ENCODE measurements around the gene BHMT2. TPM values are rescaled to one million over a fixed set of nuclear protein-coding genes. Genes with fewer than 3 reads are reported as not detected.

BHMT2 gene
- total RNA-seq, 1 donor from 2014 or later, result 1.0 TPM

GRCh38 chr5:79111387-79111959 lies 41.9 kb downstream of the BHMT2 start, which contains the start of gene BHMT:
Gene BHMT (plus strand): TSS chr5:79111809. CDS start chr5:79111886, 77 bp downstream.
- H3K36me3 ChIP-seq (ENCODE audit: control insufficient read depth in 3 of 3, insufficient read depth in 3 of 3, low read length in 3 of 3), result no peaks in the 10 kb centered on the region
- peaks cover 0 to 3% (median 0%) of the 10 kb centered on the region in 3 donors for H3K4me1 ChIP-seq (ENCODE audit: control insufficient read depth in 3 of 3, insufficient read depth in 3 of 3, low read length in 3 of 3)
- H3K4me3 ChIP-seq (ENCODE audit: low read length in 3 of 3), result no peak within 1 kb of the TSS
- H3K27me3 ChIP-seq (ENCODE audit: control insufficient read depth in 3 of 3, insufficient read depth in 3 of 3, low read length in 3 of 3), result peaks cover 22 to 24% (median 23%) of the 10 kb centered on the region in 3 donors
- no peak within 1 kb of the TSS for H3K27ac ChIP-seq (ENCODE audit: low read depth, low read length)
- no peaks in the 10 kb centered on the region for H3K9me3 ChIP-seq (ENCODE audit: control insufficient read depth in 3 of 3, low read length in 3 of 3)
- H3K9ac ChIP-seq (ENCODE audit: low read depth in 1 of 3, low read length in 3 of 3), result no peak within 1 kb of the TSS

GRCh38 chr5:79111960-79112702 lies 42.6 kb downstream of the BHMT2 start:
- Histone ChIP-seq H3K27me3 (ENCODE audit: control insufficient read depth in 3 of 3, insufficient read depth in 3 of 3, low read length in 3 of 3) (peaks cover 22 to 24% (median 23%) of the 10 kb centered on the region in 3 donors), H3K9ac (ENCODE audit: low read depth in 1 of 3, low read length in 3 of 3) (no peak overlapping the region), H3K9me3 (ENCODE audit: control insufficient read depth in 3 of 3, low read length in 3 of 3) (no peaks in the 10 kb centered on the region), H3K4me1 (ENCODE audit: control insufficient read depth in 3 of 3, insufficient read depth in 3 of 3, low read length in 3 of 3) (peaks cover 0 to 3% (median 0%) of the 10 kb centered on the region in 3 donors), H3K4me3 (ENCODE audit: low read length in 3 of 3) (no peak overlapping the region), H3K27ac (ENCODE audit: low read depth, low read length) (no peak overlapping the region), H3K36me3 (ENCODE audit: control insufficient read depth in 3 of 3, insufficient read depth in 3 of 3, low read length in 3 of 3) (no peaks in the 10 kb centered on the region)

- H3K36me3 ChIP-seq (ENCODE audit: control insufficient read depth in 3 of 3, insufficient read depth in 3 of 3, low read length in 3 of 3), result no peaks in the 10 kb centered on the region
- H3K4me3 ChIP-seq (ENCODE audit: low read length in 3 of 3), result no peak overlapping the region
- H3K4me1 ChIP-seq (ENCODE audit: control insufficient read depth in 3 of 3, insufficient read depth in 3 of 3, low read length in 3 of 3), result peaks cover 0 to under 1% (median 0%) of the 10 kb centered on the region in 3 donors
- H3K9ac ChIP-seq (ENCODE audit: low read depth in 1 of 3, low read length in 3 of 3), result no peak overlapping the region
- H3K27me3 ChIP-seq (ENCODE audit: control insufficient read depth in 3 of 3, insufficient read depth in 3 of 3, low read length in 3 of 3), result peaks cover 22 to 24% (median 23%) of the 10 kb centered on the region in 3 donors
- H3K27ac ChIP-seq (ENCODE audit: low read depth, low read length), result no peak overlapping the region
- no peaks in the 10 kb centered on the region for H3K9me3 ChIP-seq (ENCODE audit: control insufficient read depth in 3 of 3, low read length in 3 of 3)
These were observed 43.1 kb downstream of the BHMT2 start for GRCh38 chr5:79112703-79113058.

- Histone ChIP-seq H3K27me3 (ENCODE audit: control insufficient read depth in 3 of 3, insufficient read depth in 3 of 3, low read length in 3 of 3) (no peaks in the 10 kb centered on the region), H3K36me3 (ENCODE audit: control insufficient read depth in 3 of 3, insufficient read depth in 3 of 3, low read length in 3 of 3) (no peaks in the 10 kb centered on the region), H3K4me1 (ENCODE audit: control insufficient read depth in 3 of 3, insufficient read depth in 3 of 3, low read length in 3 of 3) (no peaks in the 10 kb centered on the region), H3K4me3 (ENCODE audit: low read length in 3 of 3) (no peak overlapping the region), H3K9me3 (ENCODE audit: control insufficient read depth in 3 of 3, low read length in 3 of 3) (no peaks in the 10 kb centered on the region), H3K27ac (ENCODE audit: low read depth, low read length) (no peak overlapping the region), H3K9ac (ENCODE audit: low read depth in 1 of 3, low read length in 3 of 3) (no peak overlapping the region)
These were observed 49.9 kb downstream of the BHMT2 start for GRCh38 chr5:79119486-79119885.

- Histone ChIP-seq H3K36me3 (ENCODE audit: control insufficient read depth in 3 of 3, insufficient read depth in 3 of 3, low read length in 3 of 3) (no peaks in the 10 kb centered on the region), H3K27ac (ENCODE audit: low read depth, low read length) (no peak overlapping the region), H3K27me3 (ENCODE audit: control insufficient read depth in 3 of 3, insufficient read depth in 3 of 3, low read length in 3 of 3) (no peaks in the 10 kb centered on the region), H3K4me3 (ENCODE audit: low read length in 3 of 3) (no peak overlapping the region), H3K9ac (ENCODE audit: low read depth in 1 of 3, low read length in 3 of 3) (no peak overlapping the region), H3K9me3 (ENCODE audit: control insufficient read depth in 3 of 3, low read length in 3 of 3) (no peaks in the 10 kb centered on the region), H3K4me1 (ENCODE audit: control insufficient read depth in 3 of 3, insufficient read depth in 3 of 3, low read length in 3 of 3) (no peaks in the 10 kb centered on the region)
These were observed 50.7 kb downstream of the BHMT2 start for GRCh38 chr5:79120221-79120620.

GRCh38 chr5:79122973-79123372 lies 53.4 kb downstream of the BHMT2 start:
- Histone ChIP-seq H3K27ac (ENCODE audit: low read depth, low read length) (no peak overlapping the region), H3K4me1 (ENCODE audit: control insufficient read depth in 3 of 3, insufficient read depth in 3 of 3, low read length in 3 of 3) (no peaks in the 10 kb centered on the region), H3K4me3 (ENCODE audit: low read length in 3 of 3) (no peak overlapping the region), H3K27me3 (ENCODE audit: control insufficient read depth in 3 of 3, insufficient read depth in 3 of 3, low read length in 3 of 3) (no peaks in the 10 kb centered on the region), H3K9ac (ENCODE audit: low read depth in 1 of 3, low read length in 3 of 3) (no peak overlapping the region), H3K9me3 (ENCODE audit: control insufficient read depth in 3 of 3, low read length in 3 of 3) (no peaks in the 10 kb centered on the region), H3K36me3 (ENCODE audit: control insufficient read depth in 3 of 3, insufficient read depth in 3 of 3, low read length in 3 of 3) (no peaks in the 10 kb centered on the region)

GRCh38 chr5:79124607-79125006 lies 55.0 kb downstream of the BHMT2 start:
- Histone ChIP-seq H3K9ac (ENCODE audit: low read depth in 1 of 3, low read length in 3 of 3) (no peak overlapping the region), H3K27ac (ENCODE audit: low read depth, low read length) (no peak overlapping the region)

GRCh38 chr5:79130781-79131180 lies 61.2 kb downstream of the BHMT2 start:
- Histone ChIP-seq H3K9me3 (ENCODE audit: control insufficient read depth in 3 of 3, low read length in 3 of 3) (no peaks in the 10 kb centered on the region), H3K4me3 (ENCODE audit: low read length in 3 of 3) (no peak overlapping the region), H3K9ac (ENCODE audit: low read depth in 1 of 3, low read length in 3 of 3) (no peak overlapping the region), H3K27ac (ENCODE audit: low read depth, low read length) (no peak overlapping the region), H3K36me3 (ENCODE audit: control insufficient read depth in 3 of 3, insufficient read depth in 3 of 3, low read length in 3 of 3) (no peaks in the 10 kb centered on the region), H3K4me1 (ENCODE audit: control insufficient read depth in 3 of 3, insufficient read depth in 3 of 3, low read length in 3 of 3) (peaks cover 3 to 10% (median 4%) of the 10 kb centered on the region in 3 donors), H3K27me3 (ENCODE audit: control insufficient read depth in 3 of 3, insufficient read depth in 3 of 3, low read length in 3 of 3) (no peaks in the 10 kb centered on the region)

More at GRCh38 chr5:79124607-79125006, 55.0 kb downstream of the BHMT2 start:
- Histone ChIP-seq H3K27me3 (ENCODE audit: control insufficient read depth in 3 of 3, insufficient read depth in 3 of 3, low read length in 3 of 3) (no peaks in the 10 kb centered on the region), H3K9me3 (ENCODE audit: control insufficient read depth in 3 of 3, low read length in 3 of 3) (no peaks in the 10 kb centered on the region), H3K36me3 (ENCODE audit: control insufficient read depth in 3 of 3, insufficient read depth in 3 of 3, low read length in 3 of 3) (no peaks in the 10 kb centered on the region), H3K4me3 (ENCODE audit: low read length in 3 of 3) (no peak overlapping the region), H3K4me1 (ENCODE audit: control insufficient read depth in 3 of 3, insufficient read depth in 3 of 3, low read length in 3 of 3) (no peaks in the 10 kb centered on the region)

GRCh38 chr5:79133121-79133656 lies 63.6 kb downstream of the BHMT2 start:
- Histone ChIP-seq H3K27me3 (ENCODE audit: control insufficient read depth in 3 of 3, insufficient read depth in 3 of 3, low read length in 3 of 3) (no peaks in the 10 kb centered on the region), H3K27ac (ENCODE audit: low read depth, low read length) (no peak overlapping the region), H3K36me3 (ENCODE audit: control insufficient read depth in 3 of 3, insufficient read depth in 3 of 3, low read length in 3 of 3) (no peaks in the 10 kb centered on the region), H3K4me1 (ENCODE audit: control insufficient read depth in 3 of 3, insufficient read depth in 3 of 3, low read length in 3 of 3) (peaks cover 3 to 10% (median 4%) of the 10 kb centered on the region in 3 donors), H3K4me3 (ENCODE audit: low read length in 3 of 3) (peak overlapping the region; percentile 45 to 63 (median 54)), H3K9ac (ENCODE audit: low read depth in 1 of 3, low read length in 3 of 3) (peak overlapping the region; percentile 0 to 58 (median 55)), H3K9me3 (ENCODE audit: control insufficient read depth in 3 of 3, low read length in 3 of 3) (no peaks in the 10 kb centered on the region)
